Astrocyte (in vitro differentiated cells and primary cell): ENCODE data around the gene IRF2BPL. TPM values are rescaled to one million over a fixed set of nuclear protein-coding genes. Genes with fewer than 3 reads are reported as not detected.

Experiments
- DNase-seq: peaks from one replicate; pipeline ENCODE4 v3.0.0-alpha.2; 2010; ENCODE audit warnings: low read depth
- FAIRE-seq: peaks from 2 replicates; lab custom pipeline; 2011; peaks lifted over from hg19 to GRCh38; lab: Jason Lieb, UNC
- H2AFZ ChIP-seq: 2 replicates; pipeline ENCODE4 v1.6.0; 2012; ENCODE audit warnings: low read depth, low read length, inconsistent platforms
- H3K27ac ChIP-seq: 2 replicates; pipeline ENCODE4 v1.5.1; 2011; ENCODE audit warnings: low read depth, low read length, inconsistent platforms
- H3K27me3 ChIP-seq: 2 replicates; pipeline ENCODE4 v1.6.0; 2011; ENCODE audit warnings: low read length, inconsistent platforms; ENCODE audit not compliant: insufficient read depth
- H3K36me3 ChIP-seq: 2 replicates; pipeline ENCODE4 v1.5.1; 2011; ENCODE audit warnings: low read length, inconsistent platforms; ENCODE audit not compliant: insufficient read depth
- H3K4me1 ChIP-seq: 2 replicates; pipeline ENCODE4 v1.5.1; 2011; ENCODE audit warnings: low read length, inconsistent platforms; ENCODE audit not compliant: insufficient read depth
- H3K4me2 ChIP-seq: 2 replicates; pipeline ENCODE4 v1.6.0; 2012; ENCODE audit warnings: low read length, inconsistent platforms
- H3K4me3 ChIP-seq: 2 replicates; pipeline ENCODE4 v1.5.1; 2011; ENCODE audit warnings: low read depth, mild to moderate bottlenecking, low read length, inconsistent platforms; ENCODE audit not compliant: insufficient read depth
- H3K79me2 ChIP-seq: 2 replicates; pipeline ENCODE4 v1.6.0; 2012; ENCODE audit warnings: mild to moderate bottlenecking, low read length, inconsistent platforms; ENCODE audit not compliant: insufficient read depth
- H3K9ac ChIP-seq: 2 replicates; pipeline ENCODE4 v1.6.0; 2012; ENCODE audit warnings: mild to moderate bottlenecking, low read length, inconsistent platforms
- H3K9me3 ChIP-seq: 2 replicates; pipeline ENCODE4 v1.5.1; 2012; ENCODE audit warnings: low read depth, mild to moderate bottlenecking, low read length, inconsistent platforms; ENCODE audit not compliant: insufficient read depth
- H4K20me1 ChIP-seq: 2 replicates; pipeline ENCODE4 v1.6.0; 2012; ENCODE audit warnings: low read length, inconsistent platforms; ENCODE audit not compliant: insufficient read depth
- H3K27ac Mint-ChIP-seq: one replicate; pipeline ENCODE4 v1.8.0; 2021; ENCODE audit warnings: mild to moderate bottlenecking, mixed read lengths; ENCODE audit not compliant: unreplicated experiment
- H3K27me3 Mint-ChIP-seq: one replicate; pipeline ENCODE4 v1.8.0; 2021; ENCODE audit warnings: low read depth, mixed read lengths; ENCODE audit not compliant: unreplicated experiment
- H3K36me3 Mint-ChIP-seq: one replicate; pipeline ENCODE4 v1.8.0; 2021; ENCODE audit warnings: low read depth, mixed read lengths; ENCODE audit not compliant: unreplicated experiment
- H3K4me1 Mint-ChIP-seq: one replicate; pipeline ENCODE4 v1.8.0; 2021; ENCODE audit warnings: low read depth, mixed read lengths; ENCODE audit not compliant: unreplicated experiment
- H3K4me3 Mint-ChIP-seq: one replicate; pipeline ENCODE4 v1.8.0; 2021; ENCODE audit warnings: mild to moderate bottlenecking, moderate library complexity, mixed read lengths; ENCODE audit not compliant: unreplicated experiment
- H3K9me3 Mint-ChIP-seq: one replicate; pipeline ENCODE4 v1.8.0; 2021; ENCODE audit warnings: mild to moderate bottlenecking, mixed read lengths; ENCODE audit not compliant: unreplicated experiment
- EZH2 ChIP-seq: IDR thresholded peaks from 2 replicates; pipeline ENCODE4 v1.6.1; 2012; ENCODE audit warnings: mild to moderate bottlenecking, low read length, inconsistent platforms; ENCODE audit not compliant: insufficient read depth
- total RNA-seq: library from RNA; stranded (reverse); gene quantifications from 2 replicates; pipeline ENCODE4 v1.2.1, GENCODE V29; 2021
- TF ChIP-seq, protein P1 (sequence below): IDR thresholded peaks from 2 replicates; pipeline ENCODE4 v1.5.1; 2011; ENCODE audit warnings: low read depth, mild to moderate bottlenecking, inconsistent platforms, low read length, moderate library complexity; ENCODE audit not compliant: insufficient read depth

The IRF2BPL gene
- total RNA-seq, 1 donor from 2014 or later = 42.7 TPM

DNA sequence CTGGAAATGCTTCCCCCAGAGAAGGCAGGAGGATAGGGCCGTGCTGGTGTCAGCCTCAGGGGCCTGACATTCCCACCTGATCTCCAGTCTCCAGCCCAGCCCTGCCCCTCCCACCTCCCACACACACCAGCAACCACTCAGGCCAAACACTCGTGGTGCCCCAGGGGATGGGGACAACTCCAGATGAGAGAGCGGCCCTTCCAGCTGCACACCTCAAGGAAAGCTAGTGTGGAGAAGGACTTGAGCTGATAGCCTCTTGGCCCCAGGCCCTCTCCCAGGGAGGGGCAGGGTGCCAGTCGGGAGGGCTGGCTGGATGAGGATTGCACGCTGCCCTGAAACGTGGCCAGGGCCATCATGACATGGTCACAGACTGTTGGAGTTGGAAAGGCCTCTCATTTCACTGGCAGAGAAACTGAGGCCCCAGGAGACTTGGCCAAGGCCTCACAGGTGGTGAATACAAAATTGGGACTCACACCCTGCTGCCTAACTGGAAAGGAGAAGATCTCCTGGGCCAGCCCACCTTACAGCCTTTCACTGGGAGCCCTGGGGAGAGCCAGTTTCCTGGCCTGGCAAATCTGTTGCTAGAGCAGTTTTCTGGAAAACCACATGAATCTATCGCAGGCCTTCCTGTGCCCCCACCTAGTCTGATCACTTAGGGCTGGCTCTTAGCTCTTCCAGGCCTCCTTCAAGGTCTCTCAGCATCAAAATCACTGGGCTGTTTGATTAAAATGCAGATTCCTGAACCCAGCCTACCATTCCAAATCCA is 52.1 kb downstream of the IRF2BPL start:
- no peak overlapping the region for H3K9ac ChIP-seq
- Mint-ChIP-seq H3K4me1 (peaks cover 10% of the 10 kb centered on the region), H3K36me3 (no peaks in the 10 kb centered on the region), H3K9me3 (peaks cover 3% of the 10 kb centered on the region), H3K27me3 (no peaks in the 10 kb centered on the region), H3K4me3 (no peak overlapping the region), H3K27ac (no peak overlapping the region)
- no peaks in the 10 kb centered on the region for H3K36me3 ChIP-seq
- TF ChIP-seq EZH2 = no peak
- TF ChIP-seq, protein P1, sequence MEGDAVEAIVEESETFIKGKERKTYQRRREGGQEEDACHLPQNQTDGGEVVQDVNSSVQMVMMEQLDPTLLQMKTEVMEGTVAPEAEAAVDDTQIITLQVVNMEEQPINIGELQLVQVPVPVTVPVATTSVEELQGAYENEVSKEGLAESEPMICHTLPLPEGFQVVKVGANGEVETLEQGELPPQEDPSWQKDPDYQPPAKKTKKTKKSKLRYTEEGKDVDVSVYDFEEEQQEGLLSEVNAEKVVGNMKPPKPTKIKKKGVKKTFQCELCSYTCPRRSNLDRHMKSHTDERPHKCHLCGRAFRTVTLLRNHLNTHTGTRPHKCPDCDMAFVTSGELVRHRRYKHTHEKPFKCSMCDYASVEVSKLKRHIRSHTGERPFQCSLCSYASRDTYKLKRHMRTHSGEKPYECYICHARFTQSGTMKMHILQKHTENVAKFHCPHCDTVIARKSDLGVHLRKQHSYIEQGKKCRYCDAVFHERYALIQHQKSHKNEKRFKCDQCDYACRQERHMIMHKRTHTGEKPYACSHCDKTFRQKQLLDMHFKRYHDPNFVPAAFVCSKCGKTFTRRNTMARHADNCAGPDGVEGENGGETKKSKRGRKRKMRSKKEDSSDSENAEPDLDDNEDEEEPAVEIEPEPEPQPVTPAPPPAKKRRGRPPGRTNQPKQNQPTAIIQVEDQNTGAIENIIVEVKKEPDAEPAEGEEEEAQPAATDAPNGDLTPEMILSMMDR = no peak
- FAIRE-seq (no peak), DNase-seq (no peak)
- H3K9me3 ChIP-seq = peaks cover 6% of the 10 kb centered on the region
- no peaks in the 10 kb centered on the region for H3K27me3 ChIP-seq
- H4K20me1 ChIP-seq = no peaks in the 10 kb centered on the region
- no peak overlapping the region for H3K27ac ChIP-seq
- no peak overlapping the region for H3K4me2 ChIP-seq
- H3K79me2 ChIP-seq = no peaks in the 10 kb centered on the region
- no peaks in the 10 kb centered on the region for H3K4me1 ChIP-seq
- no peak overlapping the region for H2AFZ ChIP-seq
- H3K4me3 ChIP-seq = no peak overlapping the region

DNA sequence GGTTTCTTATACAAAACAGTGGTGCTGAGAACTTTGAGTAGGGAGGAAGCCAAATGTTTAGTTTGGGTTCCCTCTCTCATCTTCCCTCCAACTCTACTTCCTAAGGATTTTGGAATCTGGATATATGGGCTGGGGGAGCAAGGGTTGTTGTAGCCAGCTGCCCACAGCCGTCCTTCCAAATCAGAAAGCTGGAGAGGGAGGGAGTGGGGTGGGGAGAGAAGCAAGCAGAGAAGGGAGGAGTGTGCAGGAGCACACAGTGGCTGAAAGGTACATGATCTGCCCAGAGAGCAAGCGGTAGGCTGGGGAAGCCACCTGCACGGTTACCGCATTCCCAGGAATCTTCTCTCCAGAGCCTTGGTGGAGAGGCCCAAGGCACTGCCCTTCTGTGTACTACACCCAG is 52.7 kb downstream of the IRF2BPL start:
- Histone ChIP-seq H3K4me1 (no peaks in the 10 kb centered on the region), H4K20me1 (no peaks in the 10 kb centered on the region), H3K9ac (no peak overlapping the region), H3K27me3 (no peaks in the 10 kb centered on the region), H2AFZ (no peak overlapping the region), H3K4me2 (no peak overlapping the region), H3K27ac (no peak overlapping the region), H3K9me3 (no peaks in the 10 kb centered on the region), H3K36me3 (no peaks in the 10 kb centered on the region), H3K4me3 (no peak overlapping the region), H3K79me2 (no peaks in the 10 kb centered on the region)
- no peak overlapping the region for H3K27ac Mint-ChIP-seq
- no peaks in the 10 kb centered on the region for H3K36me3 Mint-ChIP-seq
- no peaks in the 10 kb centered on the region for H3K27me3 Mint-ChIP-seq
- DNase-seq (no peak), FAIRE-seq (no peak)
- H3K4me3 Mint-ChIP-seq = no peak overlapping the region
- H3K4me1 Mint-ChIP-seq = peaks cover 11% of the 10 kb centered on the region
- TF ChIP-seq, protein P1 = no peak
- TF ChIP-seq EZH2 = no peak
- H3K9me3 Mint-ChIP-seq = peaks cover 2% of the 10 kb centered on the region

DNA sequence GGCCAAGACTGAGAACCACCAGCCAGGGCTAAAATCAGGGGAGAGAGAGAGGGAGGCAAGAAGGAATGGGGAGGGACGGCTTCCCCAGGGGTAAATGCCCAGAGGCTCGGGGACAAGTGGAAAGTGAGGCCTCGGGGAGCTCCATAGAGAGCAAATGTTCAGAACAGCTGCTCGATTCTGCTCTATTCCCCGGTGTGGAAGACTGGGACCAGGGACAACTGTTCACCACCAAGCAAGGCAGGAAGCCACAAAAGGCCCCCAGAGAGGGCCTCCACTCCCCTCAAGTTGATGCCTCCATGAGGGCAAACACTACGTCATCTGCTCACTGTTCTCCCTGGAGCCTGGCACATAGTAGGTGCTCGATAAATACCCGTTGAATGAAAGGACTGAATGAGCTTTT is 53.5 kb downstream of the IRF2BPL start:
- no peak overlapping the region for H3K4me2 ChIP-seq
- H3K36me3 ChIP-seq = no peaks in the 10 kb centered on the region
- H3K27ac ChIP-seq = no peak overlapping the region
- no peak overlapping the region for H2AFZ ChIP-seq
- peaks cover 11% of the 10 kb centered on the region for H3K4me1 Mint-ChIP-seq
- no peaks in the 10 kb centered on the region for H3K9me3 Mint-ChIP-seq
- H3K4me1 ChIP-seq = no peaks in the 10 kb centered on the region
- FAIRE-seq (no peak), DNase-seq (no peak)
- no peak overlapping the region for H3K4me3 ChIP-seq
- no peaks in the 10 kb centered on the region for H3K27me3 ChIP-seq
- H3K27me3 Mint-ChIP-seq = no peaks in the 10 kb centered on the region
- no peaks in the 10 kb centered on the region for H3K36me3 Mint-ChIP-seq
- H3K79me2 ChIP-seq = no peaks in the 10 kb centered on the region
- H4K20me1 ChIP-seq = no peaks in the 10 kb centered on the region
- H3K4me3 Mint-ChIP-seq = no peak overlapping the region
- H3K9me3 ChIP-seq = no peaks in the 10 kb centered on the region
- TF ChIP-seq EZH2 = no peak
- TF ChIP-seq, protein P1 = no peak
- no peak overlapping the region for H3K27ac Mint-ChIP-seq
- no peak overlapping the region for H3K9ac ChIP-seq
